ENCODE measurements around the gene PRKAB2.
"Not testable (repeated sequence)": the region's sequence is repeated elsewhere in the genome, so short reads cannot be mapped to it uniquely, and the experiment has no call there.

Gene PRKAB2

GRCh38 chr1:147172168-147173016, at the start of gene PRKAB2:
Gene PRKAB2, minus strand, starts transcription at chr1:147172470. Its CDS starts 326 bp downstream, at chr1:147172144.
- DNase-seq (ENCODE audit: low spot score) = peak; percentile 95

DNA sequence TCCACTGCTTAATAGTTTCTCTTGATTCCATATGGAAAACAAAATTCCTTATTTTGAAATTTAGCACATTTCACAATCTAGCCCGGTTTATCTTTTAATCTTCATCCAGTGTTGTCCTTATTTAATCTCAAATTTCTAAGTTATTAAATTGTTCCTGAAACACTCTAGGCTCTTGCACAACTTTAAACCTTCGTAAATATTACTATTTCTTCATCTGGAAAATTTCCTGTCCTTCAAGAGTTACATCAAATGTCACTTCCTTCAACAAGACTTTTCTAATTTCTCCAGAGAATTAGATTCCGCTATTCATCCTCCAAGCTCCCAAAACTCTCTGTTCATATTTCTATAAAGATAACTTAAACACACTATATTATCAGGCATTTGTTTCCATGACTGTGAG, 46.3 kb upstream of the PRKAB2 start:
- no peak for DNase-seq (ENCODE audit: low spot score)

GRCh38 chr1:147217141-147217540, 44.9 kb upstream of the PRKAB2 start:
- DNase-seq (ENCODE audit: low spot score) = no peak

DNA sequence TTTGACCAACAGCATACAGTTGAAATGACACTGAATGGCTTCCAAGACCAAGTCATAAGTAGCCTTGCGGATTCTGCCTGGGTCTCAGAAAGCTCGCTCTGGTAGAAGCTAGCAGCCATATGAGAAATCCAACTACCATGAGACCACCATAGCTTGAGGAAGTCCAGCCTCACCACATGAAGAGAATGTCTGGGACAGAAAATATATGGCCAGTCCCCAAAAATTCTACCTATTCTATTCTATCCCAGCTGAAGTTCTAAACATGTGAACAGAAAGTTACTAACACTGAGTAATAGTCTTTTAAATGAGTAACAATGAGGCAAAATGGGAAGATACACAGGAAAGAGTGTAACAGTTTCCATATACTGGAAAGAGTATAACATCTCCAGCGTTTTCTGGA, 43.9 kb upstream of the PRKAB2 start:
- no peak for DNase-seq (ENCODE audit: low spot score)

GRCh38 chr1:147215540-147215916, 43.3 kb upstream of the PRKAB2 start:
- no peak for DNase-seq (ENCODE audit: low spot score)

- DNase-seq (ENCODE audit: low spot score) = no peak
These were observed 42.7 kb upstream of the PRKAB2 start for GRCh38 chr1:147214842-147215539.

DNA sequence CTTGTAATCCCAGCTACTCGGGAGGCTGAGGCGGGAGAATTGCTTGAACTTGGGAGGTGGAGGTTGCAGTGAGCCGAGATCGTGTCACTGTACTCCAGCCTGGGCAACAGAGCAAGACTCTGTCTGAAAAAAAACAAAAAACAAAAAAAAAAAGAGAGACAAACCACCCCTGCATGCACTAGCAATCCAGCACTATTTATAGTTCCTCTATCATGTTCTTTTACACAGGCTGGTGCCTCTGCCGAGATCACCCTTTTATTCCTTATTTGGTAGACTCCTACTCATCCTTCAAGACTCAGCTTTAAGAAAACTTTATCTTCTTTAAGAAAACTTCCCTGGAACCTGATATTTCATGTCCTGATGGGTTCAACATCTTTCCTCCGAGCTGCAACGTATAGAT, 42.1 kb upstream of the PRKAB2 start:
- no peak for DNase-seq (ENCODE audit: low spot score)

DNA sequence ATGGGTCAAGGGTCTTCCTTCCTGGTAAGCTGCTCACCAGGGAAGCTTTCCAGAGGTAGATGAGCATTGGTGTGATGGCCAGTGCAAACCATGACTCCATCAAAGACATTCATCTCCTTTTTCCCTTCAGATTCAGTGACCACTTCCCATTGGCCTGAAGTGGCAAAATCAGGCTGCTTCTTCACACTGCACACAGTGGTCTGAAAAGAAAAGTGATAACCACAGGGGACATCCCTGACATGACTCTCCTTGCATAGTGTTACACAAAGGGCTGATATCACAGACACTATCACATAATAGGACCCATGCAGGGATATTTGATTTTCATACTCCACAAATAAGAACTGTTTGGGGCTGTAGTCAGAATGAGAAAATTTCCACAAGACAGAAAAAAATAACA, 41.0 kb upstream of the PRKAB2 start:
- no peak for DNase-seq (ENCODE audit: low spot score)

DNA sequence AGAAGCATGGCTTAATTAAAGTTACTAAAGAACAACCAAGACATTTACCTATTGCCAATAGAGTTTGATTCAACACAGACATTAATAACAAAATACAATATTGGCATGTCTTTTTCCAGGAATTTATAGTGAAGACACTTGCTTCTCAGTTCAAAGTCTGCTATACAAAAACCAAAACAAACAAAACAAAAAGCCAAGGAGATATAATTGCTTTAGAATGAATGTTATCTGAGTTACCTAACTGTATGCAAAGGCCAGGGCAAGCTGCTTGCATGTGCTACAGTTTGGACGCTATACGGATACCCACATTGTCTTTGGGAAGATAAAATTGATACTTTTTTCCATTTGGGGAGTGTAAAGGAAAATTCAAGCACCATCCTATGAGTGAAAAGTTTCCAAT, 39.3 kb upstream of the PRKAB2 start:
- DNase-seq (ENCODE audit: low spot score) = no peak

DNA sequence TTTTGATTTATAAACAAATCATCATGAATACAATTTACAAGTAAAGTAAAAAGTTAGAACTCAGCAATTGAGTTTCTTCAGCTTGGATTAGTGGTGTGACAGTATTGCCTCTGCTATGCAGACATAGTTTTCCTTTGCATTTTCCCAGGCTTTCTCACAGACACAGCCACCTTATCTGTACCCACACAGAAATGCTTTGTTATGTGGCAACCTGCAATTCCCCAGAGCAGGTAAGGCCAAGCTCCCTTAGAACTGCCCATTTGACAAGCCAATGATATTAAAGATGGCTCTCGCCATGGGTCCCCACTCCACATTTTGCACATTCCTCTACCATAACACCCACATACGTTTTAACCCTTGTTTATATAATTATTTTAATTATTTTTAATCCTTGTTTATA, 38.7 kb upstream of the PRKAB2 start:
- no peak for DNase-seq (ENCODE audit: low spot score)

- DNase-seq (ENCODE audit: low spot score) = no peak
These were observed 37.9 kb upstream of the PRKAB2 start for GRCh38 chr1:147209825-147210821.

DNA sequence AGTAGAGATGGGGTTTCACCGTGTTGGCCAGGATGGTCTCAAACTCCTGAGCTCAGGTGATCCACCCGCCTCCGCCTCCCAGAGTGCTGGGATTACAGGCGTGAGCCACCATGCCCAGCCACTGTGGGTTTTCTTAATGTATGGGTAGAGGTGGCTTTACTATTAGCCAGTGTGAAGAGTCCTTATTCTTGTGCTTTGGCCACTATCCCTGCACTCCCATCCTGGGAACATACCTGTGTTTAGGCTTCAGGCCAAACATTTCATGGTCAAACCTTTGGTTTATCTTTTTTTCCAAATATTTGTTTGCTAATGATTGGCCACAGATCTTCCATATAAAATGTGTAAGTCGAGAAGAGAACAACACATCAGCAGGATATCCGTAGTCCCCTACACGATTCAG, 36.3 kb upstream of the PRKAB2 start:
- DNase-seq (ENCODE audit: low spot score) = no peak

- no peak for DNase-seq (ENCODE audit: low spot score)
These were observed 34.9 kb upstream of the PRKAB2 start for GRCh38 chr1:147207192-147207591.

- no peak for DNase-seq (ENCODE audit: low spot score)
These were observed 31.8 kb upstream of the PRKAB2 start for GRCh38 chr1:147204080-147204479.

DNA sequence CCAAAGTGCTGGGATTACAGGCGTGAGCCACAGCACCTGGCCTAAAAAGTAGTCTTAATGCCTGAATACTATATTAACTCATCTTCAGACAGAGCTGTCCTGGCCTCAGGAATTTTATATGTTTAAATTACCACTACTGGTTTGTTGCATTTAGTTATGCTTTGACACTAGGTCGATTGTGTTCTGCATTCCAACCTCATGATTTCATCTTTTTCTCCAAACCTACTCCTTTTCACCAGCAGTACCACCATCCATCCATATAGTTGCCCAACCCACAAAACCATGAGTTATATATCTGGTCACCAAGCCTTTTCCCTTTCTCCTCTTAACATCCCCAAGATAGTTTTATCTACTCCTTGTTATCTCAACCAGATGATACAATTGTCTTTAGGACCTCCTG, 30.3 kb upstream of the PRKAB2 start:
- DNase-seq (ENCODE audit: low spot score) = no peak

- DNase-seq (ENCODE audit: low spot score) = no peak
These were observed 29.5 kb upstream of the PRKAB2 start for GRCh38 chr1:147201786-147202185.

DNA sequence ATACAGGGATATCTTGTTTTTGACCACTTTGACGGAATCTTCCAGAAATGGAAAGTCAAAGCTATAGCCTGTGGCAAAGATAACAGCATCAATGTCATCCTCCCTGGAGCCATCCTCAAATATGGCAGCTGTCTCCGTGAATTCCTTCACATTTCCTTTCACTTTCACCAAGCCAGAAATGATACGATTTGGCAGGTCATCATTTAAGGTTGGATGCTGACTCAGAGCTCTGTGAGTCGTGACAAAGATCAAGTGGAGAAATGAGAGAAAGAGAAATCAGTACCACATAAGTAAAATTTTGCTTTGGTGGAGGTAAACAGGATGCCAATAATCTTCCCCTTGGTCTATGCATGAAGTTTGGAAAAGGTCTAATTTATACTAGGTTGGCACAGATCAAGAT, 29.0 kb upstream of the PRKAB2 start:
- no peak for DNase-seq (ENCODE audit: low spot score)

DNA sequence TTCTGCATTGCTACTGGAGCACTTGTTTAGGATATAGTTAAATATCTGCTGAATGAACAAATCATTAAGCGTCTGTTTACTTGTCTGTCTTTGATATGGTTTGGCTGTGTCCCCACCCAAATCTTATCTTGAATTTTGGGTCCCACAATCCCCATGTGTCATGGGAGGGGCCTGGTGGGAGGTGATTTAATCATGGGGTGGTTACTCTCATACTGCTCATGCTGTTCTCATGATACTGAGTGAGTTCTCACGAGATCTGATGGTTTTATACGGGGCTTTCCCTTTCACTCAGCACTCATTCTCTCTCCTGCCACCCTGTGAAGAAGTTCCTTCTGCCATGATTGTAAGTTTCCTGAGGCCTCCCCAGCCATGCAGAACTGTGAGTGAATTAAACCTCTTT, 25.1 kb upstream of the PRKAB2 start:
- DNase-seq (ENCODE audit: low spot score) = not testable (repeated sequence)

- no peak for DNase-seq (ENCODE audit: low spot score)
These were observed 17.2 kb upstream of the PRKAB2 start for GRCh38 chr1:147189514-147189913.

DNA sequence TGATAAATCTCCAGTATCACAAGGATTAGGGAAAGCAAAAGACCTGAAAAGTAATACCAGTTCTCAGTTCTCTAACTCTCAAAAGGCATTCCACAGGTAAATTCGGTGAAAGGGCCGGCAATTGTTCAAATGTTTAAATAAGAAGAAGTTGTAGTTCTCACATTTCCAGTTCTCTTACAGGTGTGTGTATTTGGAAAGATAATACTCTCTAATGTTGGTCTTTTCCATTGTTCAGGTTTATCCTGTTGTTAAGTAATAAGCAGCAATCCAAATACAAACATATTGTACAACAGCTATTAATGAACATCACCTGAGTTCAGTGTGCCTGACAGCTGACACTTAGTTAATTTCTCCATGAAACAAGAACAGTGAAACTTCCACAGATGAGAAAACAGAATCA, 13.2 kb upstream of the PRKAB2 start:
- no peak for DNase-seq (ENCODE audit: low spot score)

- no peak for DNase-seq (ENCODE audit: low spot score)
These were observed 5.5 kb upstream of the PRKAB2 start for GRCh38 chr1:147177611-147178380.
